Common myeloid progenitor, CD34-positive (primary cell): Measurements from ENCODE around the gene CHD9NB.
"Not testable (repeated sequence)": the region's sequence is repeated elsewhere in the genome, so short reads cannot be mapped to it uniquely, and the experiment has no call there.

Source experiments
- CTCF ChIA-PET: fragments of 350-600 bp; sonication (Branson Sonifier 250); formaldehyde crosslinking; loops from one replicate; lab custom pipeline; 2021; ENCODE audit warnings: antibody characterized with exemption; lab: Charles Lee
- POLR2A ChIA-PET: fragments of 350-600 bp; sonication (Branson Sonifier 250); formaldehyde crosslinking; loops from one replicate; lab custom pipeline; 2021; ENCODE audit warnings: antibody characterized with exemption; lab: Charles Lee
- DNase-seq, 3 donors: peaks; one replicate each; pipeline versions ENCODE4 v3.0.0 to v3.0.0-alpha.2; 2013
- H3K27ac ChIP-seq, 2 experiments: 1 replicate in 1 of 2; 2 replicates in 1 of 2; pipeline ENCODE4 v1.7.0; 2013; ENCODE audit warnings: inconsistent platforms in 2 of 2, low read length in 2 of 2, mild to moderate bottlenecking in 2 of 2, low read depth in 1 of 2, moderate library complexity in 1 of 2; ENCODE audit not compliant: severe bottlenecking in 2 of 2, insufficient read depth in 1 of 2, poor library complexity in 1 of 2
- H3K27me3 ChIP-seq, 5 experiments: replicated peaks in 2 of 5; 1 replicate in 3 of 5; 2 replicates in 2 of 5; pipeline versions ENCODE4 v1.6.1 to v1.7.0; 2013; ENCODE audit warnings: low read length in 4 of 5, mild to moderate bottlenecking in 2 of 5, moderate library complexity in 2 of 5, inconsistent platforms in 1 of 5; ENCODE audit not compliant: insufficient read depth in 5 of 5, control insufficient read depth in 4 of 5
- H3K36me3 ChIP-seq, 4 experiments: 1 replicate in 2 of 4; 2 replicates in 2 of 4; pipeline versions ENCODE4 v1.6.1 to v1.7.0; 2013; ENCODE audit warnings: low read length in 3 of 4, control low read depth in 1 of 4, mild to moderate bottlenecking in 1 of 4; ENCODE audit not compliant: control insufficient read depth in 4 of 4, insufficient read depth in 4 of 4
- H3K4me1 ChIP-seq, 4 experiments: 1 replicate in 3 of 4; 2 replicates in 1 of 4; pipeline versions ENCODE4 v1.6.1 to v1.7.1; 2013; ENCODE audit warnings: low read length in 3 of 4, mild to moderate bottlenecking in 3 of 4, control low read depth in 1 of 4, inconsistent platforms in 1 of 4, moderate library complexity in 1 of 4; ENCODE audit not compliant: control insufficient read depth in 4 of 4, insufficient read depth in 4 of 4; ENCODE audit errors: control extremely low read depth in 1 of 4
- H3K4me3 ChIP-seq, 7 experiments: 1 replicate in 4 of 7; 2 replicates in 3 of 7; pipeline versions ENCODE4 v1.5.1 to v1.7.0; 2013; ENCODE audit warnings: mild to moderate bottlenecking in 7 of 7, low read length in 6 of 7, moderate library complexity in 6 of 7, inconsistent platforms in 2 of 7, low read depth in 2 of 7, control low read depth in 1 of 7; ENCODE audit not compliant: insufficient read depth in 4 of 7, control insufficient read depth in 1 of 7; ENCODE audit errors: extremely low read depth in 1 of 7
- H3K9me3 ChIP-seq, 5 experiments: 1 replicate in 4 of 5; 2 replicates in 1 of 5; pipeline versions ENCODE4 v1.6.1 to v1.7.1; 2013; ENCODE audit warnings: low read length in 4 of 5, mild to moderate bottlenecking in 2 of 5, inconsistent platforms in 1 of 5, low read depth in 1 of 5, moderate library complexity in 1 of 5; ENCODE audit not compliant: control insufficient read depth in 4 of 5, insufficient read depth in 2 of 5; ENCODE audit errors: control extremely low read depth in 1 of 5
- WGBS: methylation state at CpG from one replicate; pipeline ENCODE4 v1.1.5; 2013; ENCODE audit not compliant: insufficient coverage; 5-methylcytosine and 5-hydroxymethylcytosine counted together

The CHD9NB gene

GRCh38 chr16:53055541-53056391, 3.1 kb upstream of the CHD9NB start:
- H3K27me3 ChIP-seq: no peaks in the 10 kb centered on the region
- H3K36me3 ChIP-seq: no peaks in the 10 kb centered on the region
- ChIA-PET CTCF (interaction anchor here (0.8 to 7.8 kb wide), 27 partner anchors 13 to 228 kb away, joined by 3 to 73 read pairs (median 5); no protein-coding TSS in a partner anchor), POLR2A (interaction anchor here (1.2 to 2.7 kb wide), 3 partner anchors 35 to 44 kb away, joined by 4 to 28 read pairs (median 7); no protein-coding TSS in a partner anchor)
- H3K27ac ChIP-seq: peak overlapping the region in 1 of 2 experiments; percentile 81
- no peaks in the 10 kb centered on the region for H3K9me3 ChIP-seq
- peak overlapping the region in 6 of 7 experiments; percentile 75 to 89 (median 85) for H3K4me3 ChIP-seq
- WGBS: 26% methylated on average over 5 of the region's 10 CpGs
- DNase-seq: peak; percentile 23 to 53 (median 42)
- H3K4me1 ChIP-seq: peaks cover 3 to 39% (median 25%) of the 10 kb centered on the region in 4 experiments

- Histone ChIP-seq H3K4me1 (peaks cover 3 to 39% (median 25%) of the 10 kb centered on the region in 4 experiments), H3K4me3 (peak within 1 kb of the TSS; percentile 69 to 89 (median 84)), H3K27ac (peak within 1 kb of the TSS; percentile 40 to 81), H3K36me3 (no peaks in the 10 kb centered on the region), H3K9me3 (no peaks in the 10 kb centered on the region), H3K27me3 (no peaks in the 10 kb centered on the region)
- CTCF ChIA-PET: interaction anchor here (0.8 to 7.8 kb wide), 24 partner anchors 14 to 229 kb away, joined by 3 to 73 read pairs (median 5); no protein-coding TSS in a partner anchor
- WGBS: under 1% methylated on average over 60 of the region's 62 CpGs
- POLR2A ChIA-PET: interaction anchor here (0.9 to 2.7 kb wide), 4 partner anchors 36 to 75 kb away, joined by 3 to 28 read pairs (median 6); no protein-coding TSS in a partner anchor
- DNase-seq: peak; percentile 81 to 88 (median 88)
These were observed 2.2 kb upstream of the CHD9NB start, which contains the start of gene CHD9 for GRCh38 chr16:53054670-53055485. TSS of gene CHD9 (plus strand) at chr16:53054991. CDS start at chr16:53156090, 101,099 bp downstream.

- peak overlapping the region; percentile 69 to 89 (median 84) for H3K4me3 ChIP-seq
- POLR2A ChIA-PET: interaction anchor here (0.9 to 2.7 kb wide), 4 partner anchors 37 to 76 kb away, joined by 3 to 28 read pairs (median 6); no protein-coding TSS in a partner anchor
- H3K27me3 ChIP-seq: no peaks in the 10 kb centered on the region
- 58% methylated on average over 5 of the region's 13 CpGs for WGBS
- CTCF ChIA-PET: interaction anchor here (1.0 to 7.8 kb wide), 15 partner anchors 9 to 169 kb away, joined by 3 to 73 read pairs (median 13); no protein-coding TSS in a partner anchor
- peak overlapping the region in 1 of 2 experiments; percentile 60 for H3K27ac ChIP-seq
- H3K9me3 ChIP-seq: no peaks in the 10 kb centered on the region
- no peaks in the 10 kb centered on the region for H3K36me3 ChIP-seq
- peak; percentile 47 to 81 (median 77) for DNase-seq
- peaks cover 3 to 39% (median 25%) of the 10 kb centered on the region in 4 experiments for H3K4me1 ChIP-seq
These were observed 1.4 kb upstream of the CHD9NB start for GRCh38 chr16:53053967-53054669.

GRCh38 chr16:53051255-53051654, 1.4 kb downstream of the CHD9NB start:
- WGBS: no CpG with 5 or more reads among the region's 4 CpGs
- H3K4me3 ChIP-seq, H3K27me3 ChIP-seq, DNase-seq, H3K9me3 ChIP-seq, CTCF ChIA-PET, H3K27ac ChIP-seq, H3K36me3 ChIP-seq, POLR2A ChIA-PET: not testable (repeated sequence)
- H3K4me1 ChIP-seq: peaks cover 3 to 29% (median 18%) of the 10 kb centered on the region in 4 experiments

- 92% methylated on average over 3 of the region's 4 CpGs for WGBS
- Histone ChIP-seq H3K27me3 (no peaks in the 10 kb centered on the region), H3K4me3 (no peak overlapping the region), H3K36me3 (no peaks in the 10 kb centered on the region), H3K4me1 (peaks cover 0 to 9% (median 0%) of the 10 kb centered on the region in 4 experiments), H3K27ac (no peak overlapping the region), H3K9me3 (peaks cover 0 to 2% (median 0%) of the 10 kb centered on the region in 5 experiments)
- DNase-seq: no peak
- CTCF ChIA-PET: interaction anchor here (0.6 kb wide), 1 partner anchor 17 kb away, joined by 3 read pairs; no protein-coding TSS in a partner anchor
- POLR2A ChIA-PET: no interaction called here
These were observed 4.4 kb downstream of the CHD9NB start for GRCh38 chr16:53048139-53048915.

- H3K27ac ChIP-seq, H3K9me3 ChIP-seq, H3K4me1 ChIP-seq: not testable (repeated sequence)
These were observed 5.2 kb downstream of the CHD9NB start for GRCh38 chr16:53047515-53047914.

More at GRCh38 chr16:53047515-53047914, 5.2 kb downstream of the CHD9NB start:
- DNase-seq, H3K36me3 ChIP-seq, H3K4me3 ChIP-seq, POLR2A ChIA-PET, H3K27me3 ChIP-seq, CTCF ChIA-PET: not testable (repeated sequence)
- no CpG with 5 or more reads among the region's 5 CpGs for WGBS
